Uterus (tissue), 4 donors: ENCODE data around the gene ZNF467. TPM values are rescaled to one million over a fixed set of nuclear protein-coding genes. Genes with fewer than 3 reads are reported as not detected.

Experiments
- DNase-seq, 2 donors: peaks; one replicate each; pipeline ENCODE4 v3.0.0-alpha.2; 2019 to 2020
- H3K27ac ChIP-seq, 2 donors: fragments of 200-600 bp; sonication (generic); 1 replicate in 1 of 2; 2 replicates in 1 of 2; pipeline ENCODE4 v1.5.1; 2016 to 2018
- H3K27me3 ChIP-seq, 2 donors: fragments of 200-600 bp; sonication (generic); one replicate each; pipeline ENCODE4 v1.5.1; 2018 to 2019; ENCODE audit warnings: control low read depth in 1 of 2
- H3K36me3 ChIP-seq, 2 donors: fragments of 200-600 bp; sonication (generic); one replicate each; pipeline ENCODE4 v1.5.1; 2019; ENCODE audit warnings: control low read depth in 1 of 2
- H3K4me1 ChIP-seq, 2 donors: fragments of 200-600 bp; sonication (generic); one replicate each; pipeline ENCODE4 v1.5.1; 2018 to 2019; ENCODE audit warnings: control low read depth in 1 of 2
- H3K4me3 ChIP-seq, 2 donors: fragments of 200-600 bp; sonication (generic); 1 replicate in 1 of 2; 2 replicates in 1 of 2; pipeline ENCODE4 v1.5.1; 2018 to 2019; ENCODE audit warnings: mild to moderate bottlenecking in 1 of 2
- H3K9me3 ChIP-seq, 2 donors: fragments of 200-600 bp; sonication (generic); one replicate each; pipeline ENCODE4 v1.5.1; 2019; ENCODE audit warnings: control low read depth in 1 of 2
- POLR2A ChIP-seq, 2 donors: fragments of 450-650 bp; IDR thresholded peaks; one replicate each; pipeline ENCODE4 v1.6.1; 2016; ENCODE audit warnings: antibody characterized with exemption in 2 of 2, mild to moderate bottlenecking in 1 of 2, moderate library complexity in 1 of 2
- intact Hi-C: fragments of 100-400 bp; cut with DNase I; formaldehyde crosslinking; loops from one replicate; pipeline ENCODE4 v1.15.1; 2023; ENCODE audit warnings: low total_unique reads
- total RNA-seq, 4 donors: library from RNA; depleted of rRNA in 3 of 4; stranded (reverse); fragments of >200 nt in 3 of 4; gene quantifications; one replicate each; pipeline versions ENCODE4 v1.1.0 to v1.2.4, GENCODE V29; 2014 to 2023
- TF ChIP-seq, protein P1 (sequence below), 4 experiments: fragments of 200-600 bp in 2 of 4; fragments of 450-650 bp in 2 of 4; sonication (generic) in 2 of 4; IDR thresholded peaks; one replicate each; pipeline ENCODE4 v1.5.1; 2016 to 2019; ENCODE audit warnings: antibody characterized with exemption in 4 of 4, mild to moderate bottlenecking in 2 of 4, moderate library complexity in 1 of 4
- donor health status: DM: yes; HTN: yes; CAD: no.

ZNF467 gene
- total RNA-seq, 4 donors from 2014 or later: 5.2 to 23.6 (median 14.3) TPM

DNA sequence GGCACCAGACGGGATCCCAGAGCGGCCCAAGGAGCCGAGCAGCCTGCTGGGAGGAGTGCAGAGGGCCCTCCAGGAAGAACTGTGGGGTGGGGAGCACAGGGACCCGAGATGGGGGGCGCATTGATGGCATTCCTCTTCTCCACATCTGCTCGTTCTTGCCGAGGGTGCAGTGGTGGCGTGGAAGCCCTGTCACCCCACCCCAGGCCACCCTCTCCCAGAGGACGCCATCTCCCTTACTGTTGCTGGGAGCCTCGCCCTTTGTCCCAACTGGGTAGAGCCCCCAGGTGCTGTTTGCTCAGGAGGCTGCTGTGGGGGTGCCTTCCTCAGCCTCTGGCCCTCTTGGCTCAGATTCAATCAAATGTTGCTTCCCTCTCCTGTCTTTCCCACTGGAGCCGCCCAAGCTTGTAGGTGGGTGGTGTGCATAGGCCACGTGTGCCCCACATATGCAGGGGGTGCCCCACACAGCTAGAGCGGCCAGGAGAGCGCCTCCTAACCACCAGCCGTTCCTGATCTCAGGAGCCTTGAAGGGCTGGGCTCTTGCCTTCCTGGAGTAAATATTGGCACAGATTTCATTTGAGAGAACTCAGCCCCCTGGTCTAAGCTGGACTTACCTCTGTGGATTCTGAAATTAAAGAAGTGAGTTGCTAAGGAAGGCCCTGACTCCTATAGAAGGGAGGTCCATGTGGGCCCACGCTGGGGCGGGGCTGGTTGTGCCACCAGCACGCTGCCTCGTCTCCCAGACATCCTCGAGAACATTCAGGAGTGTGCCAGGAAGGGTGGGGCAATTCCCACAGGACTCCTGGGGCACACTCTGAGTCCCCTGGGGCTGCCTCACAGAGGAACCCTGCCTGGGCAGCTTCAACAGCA is 39.2 kb downstream of the ZNF467 start:
- H3K36me3 ChIP-seq: no peaks in the 10 kb centered on the region
- H3K4me1 ChIP-seq: no peaks in the 10 kb centered on the region
- intact Hi-C loops: no loop called here
- no peak for DNase-seq
- H3K27ac ChIP-seq: no peak overlapping the region
- no peak overlapping the region for H3K4me3 ChIP-seq
- TF ChIP-seq, protein P1, sequence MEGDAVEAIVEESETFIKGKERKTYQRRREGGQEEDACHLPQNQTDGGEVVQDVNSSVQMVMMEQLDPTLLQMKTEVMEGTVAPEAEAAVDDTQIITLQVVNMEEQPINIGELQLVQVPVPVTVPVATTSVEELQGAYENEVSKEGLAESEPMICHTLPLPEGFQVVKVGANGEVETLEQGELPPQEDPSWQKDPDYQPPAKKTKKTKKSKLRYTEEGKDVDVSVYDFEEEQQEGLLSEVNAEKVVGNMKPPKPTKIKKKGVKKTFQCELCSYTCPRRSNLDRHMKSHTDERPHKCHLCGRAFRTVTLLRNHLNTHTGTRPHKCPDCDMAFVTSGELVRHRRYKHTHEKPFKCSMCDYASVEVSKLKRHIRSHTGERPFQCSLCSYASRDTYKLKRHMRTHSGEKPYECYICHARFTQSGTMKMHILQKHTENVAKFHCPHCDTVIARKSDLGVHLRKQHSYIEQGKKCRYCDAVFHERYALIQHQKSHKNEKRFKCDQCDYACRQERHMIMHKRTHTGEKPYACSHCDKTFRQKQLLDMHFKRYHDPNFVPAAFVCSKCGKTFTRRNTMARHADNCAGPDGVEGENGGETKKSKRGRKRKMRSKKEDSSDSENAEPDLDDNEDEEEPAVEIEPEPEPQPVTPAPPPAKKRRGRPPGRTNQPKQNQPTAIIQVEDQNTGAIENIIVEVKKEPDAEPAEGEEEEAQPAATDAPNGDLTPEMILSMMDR (IDR thresholded peaks at IDR 0.05): no peak
- TF ChIP-seq POLR2A (IDR thresholded peaks at IDR 0.05): no peak
- no peaks in the 10 kb centered on the region for H3K9me3 ChIP-seq
- H3K27me3 ChIP-seq: no peaks in the 10 kb centered on the region

- no peak for DNase-seq
- Histone ChIP-seq H3K4me1 (no peaks in the 10 kb centered on the region), H3K4me3 (no peak overlapping the region), H3K27ac (no peak overlapping the region), H3K36me3 (no peaks in the 10 kb centered on the region), H3K27me3 (no peaks in the 10 kb centered on the region), H3K9me3 (no peaks in the 10 kb centered on the region)
- intact Hi-C loops: no loop called here
- TF ChIP-seq, protein P1 (IDR thresholded peaks at IDR 0.05): no peak
- no peak for TF ChIP-seq POLR2A (IDR thresholded peaks at IDR 0.05)
Measured at GRCh38 chr7:149733131-149733923, 40.1 kb downstream of the ZNF467 start.

- no peak for DNase-seq
- Histone ChIP-seq H3K27me3 (no peaks in the 10 kb centered on the region), H3K36me3 (no peaks in the 10 kb centered on the region), H3K27ac (no peak overlapping the region), H3K9me3 (no peaks in the 10 kb centered on the region), H3K4me1 (no peaks in the 10 kb centered on the region), H3K4me3 (no peak overlapping the region)
- intact Hi-C loops: no loop called here
- TF ChIP-seq, protein P1 (IDR thresholded peaks at IDR 0.05): no peak
- TF ChIP-seq POLR2A (IDR thresholded peaks at IDR 0.05): no peak
Measured at GRCh38 chr7:149732611-149733010, 40.8 kb downstream of the ZNF467 start.

DNA sequence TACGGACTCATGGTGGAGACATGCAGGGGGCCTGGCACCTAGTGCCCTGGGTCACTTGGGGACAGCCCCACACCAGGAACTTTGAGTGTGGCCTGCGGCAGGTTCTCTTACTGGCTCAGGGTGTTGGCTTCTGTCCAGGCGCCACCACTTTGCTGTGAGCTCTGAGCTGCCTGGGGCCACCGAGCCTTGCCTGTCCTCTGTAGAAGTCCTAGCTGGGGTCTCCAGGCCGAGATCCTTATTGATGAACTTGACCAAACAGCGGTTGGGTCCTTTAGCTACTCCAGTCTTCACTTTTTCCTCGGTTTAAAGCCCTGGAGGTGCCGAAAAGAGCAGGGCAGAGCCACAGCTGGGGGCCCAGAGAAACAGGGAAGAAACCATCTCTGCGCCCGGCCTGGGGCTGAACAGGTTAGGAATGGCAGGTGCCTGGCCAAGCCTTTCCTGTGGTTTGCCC is 41.3 kb downstream of the ZNF467 start:
- H3K36me3 ChIP-seq: no peaks in the 10 kb centered on the region
- no peak for DNase-seq
- no peak overlapping the region for H3K27ac ChIP-seq
- no peak overlapping the region for H3K4me3 ChIP-seq
- TF ChIP-seq POLR2A (IDR thresholded peaks at IDR 0.05): no peak
- TF ChIP-seq, protein P1 (IDR thresholded peaks at IDR 0.05): no peak
- no peaks in the 10 kb centered on the region for H3K4me1 ChIP-seq
- no peaks in the 10 kb centered on the region for H3K27me3 ChIP-seq
- H3K9me3 ChIP-seq: no peaks in the 10 kb centered on the region
- intact Hi-C loops: no loop called here
